ENCODE results near the gene EOLA1. TPM values are rescaled to one million over a fixed set of nuclear protein-coding genes. Genes with fewer than 3 reads are reported as not detected.
"Not testable (repeated sequence)": the region's sequence is repeated elsewhere in the genome, so short reads cannot be mapped to it uniquely, and the experiment has no call there.

The EOLA1 gene
- total RNA-seq, 1 donor from 2014 or later: 35.5 TPM

GRCh38 chrX:149537474-149537873 is 3.3 kb upstream of the EOLA1 start:
- H3K27me3 Mint-ChIP-seq (ENCODE audit: insufficient read depth); H3K9me3 Mint-ChIP-seq; DNase-seq (ENCODE audit: low spot score); H3K4me3 Mint-ChIP-seq; intact Hi-C loops (cut with micrococcal nuclease); H3K4me1 Mint-ChIP-seq (ENCODE audit: low read depth); H3K27ac Mint-ChIP-seq: not testable (repeated sequence)
- H3K36me3 Mint-ChIP-seq (ENCODE audit: low read depth): peaks cover 11% of the 10 kb centered on the region

- Mint-ChIP-seq H3K4me1 (ENCODE audit: low read depth) (peaks cover 7% of the 10 kb centered on the region), H3K27ac (peak overlapping the region; percentile 91), H3K27me3 (ENCODE audit: insufficient read depth) (no peaks in the 10 kb centered on the region), H3K4me3 (peak overlapping the region; percentile 92), H3K9me3 (no peaks in the 10 kb centered on the region), H3K36me3 (ENCODE audit: low read depth) (peaks cover 9% of the 10 kb centered on the region)
- peak; percentile 82 for DNase-seq (ENCODE audit: low spot score)
- intact Hi-C loops (cut with micrococcal nuclease): loop anchor here (2.0 kb wide), 1 partner anchor 35 kb away; the partner anchor contains the start of gene IDS
Measured at GRCh38 chrX:149539283-149540130, 1.3 kb upstream of the EOLA1 start.

- intact Hi-C loops (cut with micrococcal nuclease): no loop called here
- peaks cover 11% of the 10 kb centered on the region for H3K4me1 Mint-ChIP-seq (ENCODE audit: low read depth)
- peaks cover 6% of the 10 kb centered on the region for H3K36me3 Mint-ChIP-seq (ENCODE audit: low read depth)
- no peaks in the 10 kb centered on the region for H3K9me3 Mint-ChIP-seq
- peak; percentile 68 for DNase-seq (ENCODE audit: low spot score)
- H3K27ac Mint-ChIP-seq: peak overlapping the region; percentile 99
- no peaks in the 10 kb centered on the region for H3K27me3 Mint-ChIP-seq (ENCODE audit: insufficient read depth)
- H3K4me3 Mint-ChIP-seq: peak overlapping the region; percentile 88
Measured at GRCh38 chrX:149540131-149540620, 636 bp upstream of the EOLA1 start.

GRCh38 chrX:149541521-149542047 is 772 bp downstream of the EOLA1 start:
- intact Hi-C loops (cut with micrococcal nuclease): no loop called here

GRCh38 chrX:149545545-149546543 is 5.0 kb downstream of the EOLA1 start:
- H3K4me1 Mint-ChIP-seq (ENCODE audit: low read depth); H3K36me3 Mint-ChIP-seq (ENCODE audit: low read depth); DNase-seq (ENCODE audit: low spot score); intact Hi-C loops (cut with micrococcal nuclease); H3K4me3 Mint-ChIP-seq; H3K27me3 Mint-ChIP-seq (ENCODE audit: insufficient read depth); H3K9me3 Mint-ChIP-seq; H3K27ac Mint-ChIP-seq: not testable (repeated sequence)

More at GRCh38 chrX:149541521-149542047, 772 bp downstream of the EOLA1 start:
- Mint-ChIP-seq H3K4me3 (peak overlapping the region; percentile 88), H3K4me1 (ENCODE audit: low read depth) (peaks cover 11% of the 10 kb centered on the region), H3K36me3 (ENCODE audit: low read depth) (peaks cover 3% of the 10 kb centered on the region), H3K27me3 (ENCODE audit: insufficient read depth) (no peaks in the 10 kb centered on the region), H3K27ac (peak overlapping the region; percentile 99), H3K9me3 (no peaks in the 10 kb centered on the region)
- DNase-seq (ENCODE audit: low spot score): no peak

DNA sequence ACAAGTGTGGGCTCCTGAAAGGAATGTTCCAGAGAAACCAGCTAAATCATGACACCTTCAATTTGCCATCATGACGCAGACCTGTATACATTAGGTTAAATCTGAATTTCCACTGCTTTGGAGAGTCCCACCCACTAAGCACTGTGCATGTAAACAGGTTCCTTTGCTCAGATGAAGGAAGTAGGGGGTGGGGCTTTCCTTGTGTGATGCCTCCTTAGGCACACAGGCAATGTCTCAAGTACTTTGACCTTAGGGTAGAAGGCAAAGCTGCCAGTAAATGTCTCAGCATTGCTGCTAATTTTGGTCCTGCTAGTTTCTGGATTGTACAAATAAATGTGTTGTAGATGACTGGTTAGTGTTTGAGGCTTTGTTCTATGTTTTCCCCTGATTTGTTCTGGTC is 6.2 kb downstream of the EOLA1 start:
- H3K27me3 Mint-ChIP-seq (ENCODE audit: insufficient read depth); DNase-seq (ENCODE audit: low spot score); H3K36me3 Mint-ChIP-seq (ENCODE audit: low read depth); H3K9me3 Mint-ChIP-seq; intact Hi-C loops (cut with micrococcal nuclease); H3K27ac Mint-ChIP-seq; H3K4me1 Mint-ChIP-seq (ENCODE audit: low read depth); H3K4me3 Mint-ChIP-seq: not testable (repeated sequence)

GRCh38 chrX:149547782-149548181 is 7.0 kb downstream of the EOLA1 start:
- DNase-seq (ENCODE audit: low spot score); H3K4me1 Mint-ChIP-seq (ENCODE audit: low read depth); H3K36me3 Mint-ChIP-seq (ENCODE audit: low read depth); H3K27ac Mint-ChIP-seq; H3K9me3 Mint-ChIP-seq; H3K4me3 Mint-ChIP-seq; intact Hi-C loops (cut with micrococcal nuclease); H3K27me3 Mint-ChIP-seq (ENCODE audit: insufficient read depth): not testable (repeated sequence)

DNA sequence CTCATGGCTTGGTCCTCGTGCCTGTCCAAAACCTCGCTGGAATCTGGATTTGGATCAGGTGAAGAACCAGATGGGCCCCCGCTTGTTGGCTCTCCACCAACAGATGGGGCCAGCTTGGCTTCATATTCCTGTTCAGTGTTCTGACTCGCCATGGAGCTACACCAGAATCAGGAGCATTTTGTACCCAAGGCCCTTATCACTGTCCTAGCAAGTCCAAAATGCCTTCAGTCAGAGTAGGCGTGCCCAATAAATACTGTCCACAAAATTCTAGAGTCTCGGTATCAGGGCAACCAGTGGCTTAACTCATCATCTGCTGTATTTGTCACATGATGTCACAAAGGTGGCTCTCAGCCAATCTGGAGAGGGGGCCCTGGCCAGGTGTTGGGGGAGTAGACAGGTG is 8.9 kb downstream of the EOLA1 start, which contains the start of gene HSFX3:
HSFX3 (minus strand) TSS at position 224 of the 400 bp plus-strand sequence; CDS start at position 152, 72 bp downstream.
- H3K36me3 Mint-ChIP-seq (ENCODE audit: low read depth); H3K27ac Mint-ChIP-seq; H3K9me3 Mint-ChIP-seq; intact Hi-C loops (cut with micrococcal nuclease); H3K27me3 Mint-ChIP-seq (ENCODE audit: insufficient read depth); DNase-seq (ENCODE audit: low spot score); H3K4me1 Mint-ChIP-seq (ENCODE audit: low read depth); H3K4me3 Mint-ChIP-seq: not testable (repeated sequence)

- H3K27ac Mint-ChIP-seq; H3K36me3 Mint-ChIP-seq (ENCODE audit: low read depth); H3K4me1 Mint-ChIP-seq (ENCODE audit: low read depth); intact Hi-C loops (cut with micrococcal nuclease); H3K4me3 Mint-ChIP-seq; H3K27me3 Mint-ChIP-seq (ENCODE audit: insufficient read depth); DNase-seq (ENCODE audit: low spot score); H3K9me3 Mint-ChIP-seq: not testable (repeated sequence)
Measured at GRCh38 chrX:149550454-149550853, 9.6 kb downstream of the EOLA1 start.

DNA sequence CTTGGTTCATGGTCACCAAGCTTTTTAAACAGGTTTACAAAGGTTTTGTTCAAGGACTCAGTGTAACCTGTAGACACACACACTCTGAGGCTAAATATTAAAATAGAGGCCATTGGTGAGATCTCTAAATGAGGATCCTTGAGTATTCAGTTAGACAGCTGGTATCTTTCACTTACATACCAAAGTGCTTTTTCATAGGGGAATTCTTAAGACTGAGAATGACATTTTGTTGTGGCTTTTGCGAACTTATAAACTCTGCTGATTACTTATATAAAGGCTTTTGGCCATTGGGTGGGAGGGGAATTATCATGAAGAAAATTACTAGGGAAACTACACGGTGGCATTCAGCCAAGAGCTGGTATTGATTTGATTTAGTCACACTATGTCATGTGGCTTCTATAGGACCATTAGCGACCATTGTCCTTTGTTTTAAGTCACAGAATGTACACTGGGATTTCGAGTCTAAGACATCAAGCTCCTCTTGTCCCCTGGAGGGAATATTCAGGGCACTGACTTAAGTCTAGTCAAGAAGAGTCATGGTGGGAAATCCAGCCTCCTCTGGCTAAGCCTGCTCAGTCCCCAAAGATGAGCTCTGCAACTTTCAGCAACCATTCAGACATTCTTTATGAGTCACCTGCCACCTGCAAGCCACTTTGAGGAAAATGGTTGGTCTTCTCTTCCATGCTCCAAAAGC is 10.6 kb downstream of the EOLA1 start:
- H3K36me3 Mint-ChIP-seq (ENCODE audit: low read depth); H3K9me3 Mint-ChIP-seq; H3K4me3 Mint-ChIP-seq; H3K27ac Mint-ChIP-seq; H3K27me3 Mint-ChIP-seq (ENCODE audit: insufficient read depth); intact Hi-C loops (cut with micrococcal nuclease); H3K4me1 Mint-ChIP-seq (ENCODE audit: low read depth); DNase-seq (ENCODE audit: low spot score): not testable (repeated sequence)

DNA sequence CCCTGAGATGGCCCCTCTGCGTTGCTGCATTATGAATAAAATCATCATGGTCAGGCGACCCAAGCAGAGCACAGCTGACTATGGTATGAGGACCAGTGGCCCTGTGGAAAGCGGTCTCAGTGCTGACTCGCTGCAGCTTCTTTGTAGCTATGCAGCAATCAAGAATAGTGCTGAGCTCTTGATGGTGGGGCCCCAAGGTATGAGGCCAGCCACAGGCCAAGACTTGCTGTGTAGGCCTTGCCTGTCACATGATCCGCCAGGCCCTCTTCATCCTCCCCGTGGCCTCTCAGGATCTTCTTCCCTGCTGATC is 11.1 kb downstream of the EOLA1 start:
- H3K4me3 Mint-ChIP-seq; H3K9me3 Mint-ChIP-seq; H3K27me3 Mint-ChIP-seq (ENCODE audit: insufficient read depth); H3K4me1 Mint-ChIP-seq (ENCODE audit: low read depth); H3K27ac Mint-ChIP-seq; intact Hi-C loops (cut with micrococcal nuclease); H3K36me3 Mint-ChIP-seq (ENCODE audit: low read depth); DNase-seq (ENCODE audit: low spot score): not testable (repeated sequence)

- intact Hi-C loops (cut with micrococcal nuclease); H3K4me3 Mint-ChIP-seq; H3K4me1 Mint-ChIP-seq (ENCODE audit: low read depth); H3K27me3 Mint-ChIP-seq (ENCODE audit: insufficient read depth); H3K9me3 Mint-ChIP-seq; DNase-seq (ENCODE audit: low spot score); H3K36me3 Mint-ChIP-seq (ENCODE audit: low read depth); H3K27ac Mint-ChIP-seq: not testable (repeated sequence)
Measured at GRCh38 chrX:149555251-149555650, 14.4 kb downstream of the EOLA1 start.

All from activated T-helper 1 cell treated with anti-CD3 and anti-CD28 coated beads, Interleukin-12 subunit alpha, Interleukin-12 subunit beta, Interleukin-2, Interleukin-4 antibody, amounts not matched to agents 30 ng/mL and 10 ng/mL and 1 ng/mL, durations not matched to agents 14 hours and 24 hours and 36 hours (primary cell).